MCF 10A (cell line): ENCODE results near the gene C1QTNF1. TPM values are rescaled to one million over a fixed set of nuclear protein-coding genes. Genes with fewer than 3 reads are reported as not detected.

Experiments used
- BruUV-seq: library from RNA; stranded (reverse); fragments of 400-500 nt; replicated peaks from 2 replicates; lab custom pipeline; 2021; lab: Mats Ljungman, UMichigan
- CTCF ChIA-PET: fragments of 300-600 bp; sonication (Branson Sonifier 250); formaldehyde crosslinking; extraction: SDS; loops from one replicate; lab custom pipeline; 2021; ENCODE audit warnings: antibody characterized with exemption, inconsistent platforms; lab: Yijun Ruan, JAX
- POLR2A ChIA-PET: fragments of 300-600, 350-650 bp; sonication (Branson Sonifier 250); formaldehyde crosslinking; extraction: SDS; loops from one replicate; lab custom pipeline; 2020; ENCODE audit warnings: antibody characterized with exemption, inconsistent platforms; lab: Yijun Ruan, JAX
- DNase-seq: peaks from one replicate; pipeline ENCODE4 v3.0.0-alpha.2; 2018; ENCODE audit not compliant: unreplicated experiment
- H3K27ac Mint-ChIP-seq: one replicate; pipeline ENCODE4 v1.8.0; 2022; ENCODE audit warnings: mild to moderate bottlenecking, low read depth, mixed read lengths; ENCODE audit not compliant: unreplicated experiment
- H3K27me3 Mint-ChIP-seq: one replicate; pipeline ENCODE4 v1.8.0; 2022; ENCODE audit warnings: mixed read lengths; ENCODE audit not compliant: insufficient read depth, unreplicated experiment
- H3K36me3 Mint-ChIP-seq: one replicate; pipeline ENCODE4 v1.8.0; 2022; ENCODE audit warnings: mild to moderate bottlenecking, moderate library complexity, mixed read lengths; ENCODE audit not compliant: insufficient read depth, unreplicated experiment
- H3K4me1 Mint-ChIP-seq: one replicate; pipeline ENCODE4 v1.8.0; 2022; ENCODE audit warnings: mixed read lengths; ENCODE audit not compliant: insufficient read depth, unreplicated experiment
- H3K4me3 Mint-ChIP-seq: one replicate; pipeline ENCODE4 v1.8.0; 2022; ENCODE audit warnings: mild to moderate bottlenecking, moderate library complexity, mixed read lengths; ENCODE audit not compliant: unreplicated experiment
- H3K9me3 Mint-ChIP-seq: one replicate; pipeline ENCODE4 v1.8.0; 2022; ENCODE audit warnings: mixed read lengths; ENCODE audit not compliant: unreplicated experiment
- intact Hi-C: fragments of 100-400 bp; cut with micrococcal nuclease; formaldehyde crosslinking; loops from 2 replicates; pipeline ENCODE4 v1.14.1; 2022
- total RNA-seq: library from RNA; stranded (reverse); gene quantifications from 2 replicates; pipeline ENCODE4 v1.2.3, GENCODE V29; 2022
- TF ChIP-seq, protein P1 (sequence below): fragments of 200-600 bp; IDR thresholded peaks from one replicate; pipeline ENCODE4 v1.8.0; 2022; ENCODE audit warnings: antibody characterized with exemption, mild to moderate bottlenecking; ENCODE audit not compliant: unreplicated experiment

C1QTNF1 gene
- total RNA-seq, 1 experiment from 2014 or later = 3.0 TPM

GRCh38 chr17:79066963-79067362 lies 43.0 kb downstream of the C1QTNF1 start:
- CTCF ChIA-PET = interaction anchor here (0.6 to 0.9 kb wide), 2 partner anchors 45 to 338 kb away, joined by 3 to 6 read pairs; no protein-coding TSS in a partner anchor
- POLR2A ChIA-PET = no interaction called here

DNA sequence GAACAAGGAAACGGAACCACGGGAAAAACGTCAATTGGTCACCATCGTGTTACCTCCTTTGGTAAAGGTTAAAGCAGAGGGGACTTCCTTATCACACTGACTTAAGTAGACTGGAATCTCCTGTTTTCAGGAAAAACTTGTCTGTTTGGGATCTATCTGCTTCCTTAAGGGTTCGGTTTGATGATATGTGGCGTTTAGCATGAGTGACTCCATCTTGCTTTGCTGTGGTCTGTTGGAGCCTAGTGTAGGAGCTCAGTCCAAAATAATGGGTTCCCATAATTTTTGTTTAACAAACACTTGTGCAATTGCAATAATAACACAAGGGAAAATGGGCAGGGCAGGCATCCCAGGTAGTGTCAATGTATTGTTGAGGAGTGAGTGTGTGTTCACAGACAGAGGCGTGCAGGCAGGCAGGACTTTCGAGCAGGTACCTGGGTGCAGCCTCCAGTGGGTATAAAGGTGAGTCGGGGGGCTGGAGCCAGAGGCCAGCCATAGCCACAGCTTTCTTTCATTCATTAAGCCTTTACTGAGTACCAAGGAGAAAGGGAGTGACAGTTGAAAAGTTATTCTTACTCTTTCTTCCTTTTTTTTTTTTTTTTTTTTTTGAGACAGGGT lies 46.4 kb downstream of the C1QTNF1 start:
- POLR2A ChIA-PET = interaction anchor here (0.7 kb wide), 1 partner anchor 51 kb away, joined by 3 read pairs; no protein-coding TSS in a partner anchor
- Mint-ChIP-seq H3K4me1 (peaks cover 3% of the 10 kb centered on the region), H3K9me3 (no peaks in the 10 kb centered on the region), H3K27me3 (no peaks in the 10 kb centered on the region), H3K27ac (no peak overlapping the region), H3K36me3 (peaks cover under 1% of the 10 kb centered on the region), H3K4me3 (no peak overlapping the region)
- no TSS peak for BruUV-seq
- CTCF ChIA-PET = interaction anchor here (0.6 to 1.1 kb wide), 2 partner anchors 12 to 781 kb away, joined by 3 to 4 read pairs; no protein-coding TSS in a partner anchor
- TF ChIP-seq, protein P1, sequence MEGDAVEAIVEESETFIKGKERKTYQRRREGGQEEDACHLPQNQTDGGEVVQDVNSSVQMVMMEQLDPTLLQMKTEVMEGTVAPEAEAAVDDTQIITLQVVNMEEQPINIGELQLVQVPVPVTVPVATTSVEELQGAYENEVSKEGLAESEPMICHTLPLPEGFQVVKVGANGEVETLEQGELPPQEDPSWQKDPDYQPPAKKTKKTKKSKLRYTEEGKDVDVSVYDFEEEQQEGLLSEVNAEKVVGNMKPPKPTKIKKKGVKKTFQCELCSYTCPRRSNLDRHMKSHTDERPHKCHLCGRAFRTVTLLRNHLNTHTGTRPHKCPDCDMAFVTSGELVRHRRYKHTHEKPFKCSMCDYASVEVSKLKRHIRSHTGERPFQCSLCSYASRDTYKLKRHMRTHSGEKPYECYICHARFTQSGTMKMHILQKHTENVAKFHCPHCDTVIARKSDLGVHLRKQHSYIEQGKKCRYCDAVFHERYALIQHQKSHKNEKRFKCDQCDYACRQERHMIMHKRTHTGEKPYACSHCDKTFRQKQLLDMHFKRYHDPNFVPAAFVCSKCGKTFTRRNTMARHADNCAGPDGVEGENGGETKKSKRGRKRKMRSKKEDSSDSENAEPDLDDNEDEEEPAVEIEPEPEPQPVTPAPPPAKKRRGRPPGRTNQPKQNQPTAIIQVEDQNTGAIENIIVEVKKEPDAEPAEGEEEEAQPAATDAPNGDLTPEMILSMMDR = no peak
- intact Hi-C loops = no loop called here
- no peak for DNase-seq

More at GRCh38 chr17:79066963-79067362, 43.0 kb downstream of the C1QTNF1 start:
- H3K27me3 Mint-ChIP-seq = no peaks in the 10 kb centered on the region
- no peak for DNase-seq
- intact Hi-C loops = no loop called here
- no peak overlapping the region for H3K4me3 Mint-ChIP-seq
- no TSS peak for BruUV-seq
- no peak overlapping the region for H3K27ac Mint-ChIP-seq
- H3K4me1 Mint-ChIP-seq = no peaks in the 10 kb centered on the region
- TF ChIP-seq, protein P1 = no peak
- no peaks in the 10 kb centered on the region for H3K36me3 Mint-ChIP-seq
- H3K9me3 Mint-ChIP-seq = no peaks in the 10 kb centered on the region

DNA sequence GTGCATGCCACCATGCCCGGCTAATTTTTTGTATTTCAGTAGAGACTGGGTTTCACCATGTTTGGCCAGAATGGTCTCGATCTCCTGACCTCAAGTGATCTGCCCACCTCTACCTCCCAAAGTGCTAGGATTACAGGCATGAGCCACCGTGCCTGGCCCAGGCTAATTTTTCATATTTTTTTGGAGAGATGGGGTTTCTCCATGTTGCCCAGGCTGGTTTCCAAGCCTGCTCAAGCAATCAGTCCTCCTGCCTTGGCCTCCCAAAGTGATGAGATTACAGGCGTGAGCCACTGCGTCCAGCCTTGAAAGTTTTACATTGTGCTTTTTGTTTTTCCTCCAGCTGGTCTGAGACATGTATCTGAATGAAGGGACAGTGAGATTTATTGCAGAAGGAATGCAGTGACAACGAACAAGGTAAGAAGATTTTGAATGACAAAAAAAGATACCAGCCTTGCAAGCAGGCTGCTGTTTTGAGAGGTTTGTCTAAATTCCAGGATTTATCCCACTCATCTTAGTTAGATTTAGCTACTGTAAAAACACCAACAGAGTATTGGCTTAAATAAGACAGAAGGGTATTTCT lies 47.3 kb downstream of the C1QTNF1 start:
- peaks cover 11% of the 10 kb centered on the region for H3K4me1 Mint-ChIP-seq
- peaks cover 6% of the 10 kb centered on the region for H3K36me3 Mint-ChIP-seq
- no peak overlapping the region for H3K4me3 Mint-ChIP-seq
- no peaks in the 10 kb centered on the region for H3K9me3 Mint-ChIP-seq
- H3K27ac Mint-ChIP-seq = no peak overlapping the region
- intact Hi-C loops = no loop called here
- ChIA-PET POLR2A (interaction anchor here (0.5 to 1.1 kb wide), 2 partner anchors 11 to 640 kb away, joined by 3 to 4 read pairs; no protein-coding TSS in a partner anchor), CTCF (interaction anchor here (0.6 to 1.7 kb wide), 3 partner anchors 11 to 203 kb away, joined by 3 to 7 read pairs (median 3); no protein-coding TSS in a partner anchor)
- no peak for DNase-seq
- TF ChIP-seq, protein P1 = no peak
- no peaks in the 10 kb centered on the region for H3K27me3 Mint-ChIP-seq
- no TSS peak for BruUV-seq

- intact Hi-C loops = no loop called here
- ChIA-PET CTCF (interaction anchor here (0.6 to 1.7 kb wide), 5 partner anchors 9 to 735 kb away, joined by 3 to 7 read pairs (median 3); no protein-coding TSS in a partner anchor), POLR2A (interaction anchor here (1.0 to 1.1 kb wide), 3 partner anchors 13 to 27 kb away, joined by 3 read pairs; no protein-coding TSS in a partner anchor)
- Mint-ChIP-seq H3K27ac (no peak overlapping the region), H3K4me1 (peaks cover 11% of the 10 kb centered on the region), H3K4me3 (no peak overlapping the region), H3K27me3 (no peaks in the 10 kb centered on the region), H3K9me3 (no peaks in the 10 kb centered on the region), H3K36me3 (peaks cover 8% of the 10 kb centered on the region)
- TF ChIP-seq, protein P1 = no peak
- BruUV-seq = no TSS peak
- no peak for DNase-seq
Observed at GRCh38 chr17:79072544-79072943, 48.6 kb downstream of the C1QTNF1 start.
